BLaER1 treated with 17β-estradiol and CSF1 and Interleukin-3, amounts not matched to agents 10 nM and 100 nM (cell line): Measurements from ENCODE around the gene COG6.

ENCODE experiments used
- H3K27ac ChIP-seq, 11 experiments: shearing (Covaris generic); formaldehyde crosslinking; 2 replicates each; pipeline ENCODE4 v1.8.1; 2022
- H3K27me3 ChIP-seq, 11 experiments: shearing (Covaris generic); formaldehyde crosslinking; 2 replicates each; pipeline ENCODE4 v1.8.1; 2022
- H3K36me3 ChIP-seq, 11 experiments: shearing (Covaris generic); formaldehyde crosslinking; 2 replicates each; pipeline ENCODE4 v1.8.1; 2022
- H3K4me1 ChIP-seq, 10 experiments: shearing (Covaris generic); formaldehyde crosslinking; 2 replicates each; pipeline ENCODE4 v1.8.1; 2022
- H3K4me2 ChIP-seq, 11 experiments: shearing (Covaris generic); formaldehyde crosslinking; 2 replicates each; pipeline ENCODE4 v1.8.1; 2022
- H3K4me3 ChIP-seq, 10 experiments: shearing (Covaris generic); formaldehyde crosslinking; 2 replicates each; pipeline ENCODE4 v1.8.1; 2022
- H3K9ac ChIP-seq, 11 experiments: shearing (Covaris generic); formaldehyde crosslinking; 2 replicates each; pipeline ENCODE4 v1.8.1; 2022
- H3K9me3 ChIP-seq, 11 experiments: shearing (Covaris generic); formaldehyde crosslinking; replicated peaks in 1 of 11; 2 replicates each; pipeline ENCODE4 v1.8.1; 2022
- H4K20me1 ChIP-seq, 11 experiments: shearing (Covaris generic); formaldehyde crosslinking; 2 replicates each; pipeline ENCODE4 v1.8.1; 2022
- Cebpa-rat ChIP-seq, 11 experiments: shearing (Covaris generic); IDR thresholded peaks; 2 replicates each; pipeline ENCODE4 v1.8.1; 2022

The COG6 gene

DNA sequence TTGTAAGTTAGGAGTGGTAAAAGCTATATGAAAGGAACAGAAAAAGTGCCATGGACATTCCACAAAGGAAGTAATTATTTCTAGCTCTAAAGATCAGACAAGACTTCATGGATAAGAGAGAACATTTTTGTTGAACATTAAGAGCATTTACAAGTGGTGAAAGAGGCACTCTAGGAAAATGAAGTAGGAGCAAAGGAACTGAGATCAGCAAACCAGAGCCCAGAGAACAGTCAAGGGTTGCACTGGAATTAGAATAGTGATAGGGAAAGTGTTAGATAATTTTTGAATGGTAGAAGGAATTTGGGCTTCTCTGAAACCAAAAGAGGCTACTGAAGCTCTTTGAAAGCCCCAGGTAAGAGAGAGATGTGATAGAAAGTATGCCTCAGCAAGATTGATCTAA, 94.1 kb downstream of the COG6 start:
- no peaks in the 10 kb centered on the region for H4K20me1 ChIP-seq
- peaks cover 0 to 8% (median 0%) of the 10 kb centered on the region in 11 experiments; a peak in 2 of 22 replicates for H3K36me3 ChIP-seq
- no peak overlapping the region for H3K4me2 ChIP-seq
- peaks cover 0 to 22% (median 0%) of the 10 kb centered on the region in 10 experiments; a peak in 5 of 20 replicates for H3K4me1 ChIP-seq
- no peak overlapping the region for H3K27ac ChIP-seq
- TF ChIP-seq Cebpa-rat (IDR thresholded peaks at IDR 0.05), result no peak
- no peaks in the 10 kb centered on the region; a peak in 1 of 22 replicates for H3K9me3 ChIP-seq
- no peak overlapping the region for H3K9ac ChIP-seq
- H3K4me3 ChIP-seq, result no peak overlapping the region
- no peaks in the 10 kb centered on the region for H3K27me3 ChIP-seq

- Histone ChIP-seq H3K27me3 (no peaks in the 10 kb centered on the region), H3K27ac (no peak overlapping the region)
- no peak for TF ChIP-seq Cebpa-rat (IDR thresholded peaks at IDR 0.05)
These were observed 96.3 kb downstream of the COG6 start for GRCh38 chr13:39751805-39752204.

DNA sequence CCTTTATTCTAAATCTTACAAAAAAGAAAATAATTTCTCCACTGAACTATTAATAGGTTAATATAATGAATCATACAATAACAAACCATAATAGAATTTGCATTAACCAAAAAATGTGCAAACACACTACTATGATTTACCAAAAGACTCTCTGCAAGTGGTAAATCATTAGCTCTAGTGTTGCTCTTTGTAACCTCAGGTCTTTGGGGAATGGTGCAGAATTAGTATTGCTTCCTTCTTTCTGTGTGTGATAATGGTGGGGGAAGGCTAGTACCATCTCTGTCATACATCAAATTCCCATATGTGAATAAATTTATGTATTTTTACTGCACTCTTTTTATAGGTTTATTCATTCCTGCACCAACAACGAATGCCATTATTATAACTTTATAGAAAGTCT, 105.1 kb downstream of the COG6 start:
- H3K4me1 ChIP-seq, result no peaks in the 10 kb centered on the region
- no peaks in the 10 kb centered on the region; a peak in 1 of 22 replicates for H3K9me3 ChIP-seq
- H4K20me1 ChIP-seq, result no peaks in the 10 kb centered on the region
- H3K36me3 ChIP-seq, result no peaks in the 10 kb centered on the region
- no peak overlapping the region; a peak in 1 of 22 replicates for H3K4me2 ChIP-seq
- no peak for TF ChIP-seq Cebpa-rat (IDR thresholded peaks at IDR 0.05)
- H3K4me3 ChIP-seq, result no peak overlapping the region
- no peak overlapping the region for H3K9ac ChIP-seq
- H3K27ac ChIP-seq, result no peak overlapping the region
- H3K27me3 ChIP-seq, result no peaks in the 10 kb centered on the region

More at GRCh38 chr13:39751805-39752204, 96.3 kb downstream of the COG6 start:
- Histone ChIP-seq H3K4me1 (peaks cover 0 to 22% (median 0%) of the 10 kb centered on the region in 10 experiments; a peak in 5 of 20 replicates), H3K4me2 (no peak overlapping the region), H3K4me3 (no peak overlapping the region), H4K20me1 (no peaks in the 10 kb centered on the region), H3K9me3 (no peaks in the 10 kb centered on the region), H3K9ac (no peak overlapping the region), H3K36me3 (peaks cover 0 to 8% (median 0%) of the 10 kb centered on the region in 11 experiments; a peak in 2 of 22 replicates)

DNA sequence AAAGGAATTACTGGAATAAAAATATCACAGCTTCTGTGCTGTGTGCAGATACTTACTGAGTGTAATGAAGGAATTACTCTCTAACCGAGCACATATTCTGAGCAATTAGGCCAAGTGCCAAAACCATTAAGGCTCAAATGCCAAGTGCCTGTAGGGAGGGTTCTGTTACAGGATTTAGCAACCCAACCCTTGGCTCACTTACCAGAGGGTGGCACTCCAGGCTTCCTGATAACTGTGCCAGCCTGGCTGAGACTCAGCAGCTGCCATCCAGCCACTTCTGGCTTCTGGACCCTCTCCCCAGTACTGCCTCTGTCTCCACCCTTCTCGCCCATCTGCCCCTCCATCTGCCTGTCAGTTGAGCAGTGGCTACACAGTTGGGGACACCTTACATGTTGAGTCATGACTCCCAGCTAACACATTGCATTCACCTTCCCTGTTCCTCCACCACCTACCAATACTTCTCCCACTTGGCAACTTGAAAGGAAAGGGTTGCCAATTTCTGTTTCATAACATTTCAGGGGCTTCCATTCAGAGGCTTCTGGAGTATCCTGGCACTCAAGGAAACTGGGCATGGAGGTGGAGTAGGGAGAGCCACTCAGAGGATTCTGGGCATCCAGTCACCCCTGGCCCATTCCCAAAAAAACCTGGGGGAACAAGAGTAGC, 110.5 kb downstream of the COG6 start:
- Histone ChIP-seq H3K9me3 (no peaks in the 10 kb centered on the region), H4K20me1 (no peaks in the 10 kb centered on the region), H3K4me1 (peaks cover 5 to 10% (median 7%) of the 10 kb centered on the region in 10 experiments; a peak in 18 of 20 replicates), H3K27ac (no peak overlapping the region), H3K9ac (no peak overlapping the region), H3K4me3 (no peak overlapping the region), H3K4me2 (no peak overlapping the region), H3K36me3 (no peaks in the 10 kb centered on the region), H3K27me3 (no peaks in the 10 kb centered on the region)
- no peak for TF ChIP-seq Cebpa-rat (IDR thresholded peaks at IDR 0.05)

DNA sequence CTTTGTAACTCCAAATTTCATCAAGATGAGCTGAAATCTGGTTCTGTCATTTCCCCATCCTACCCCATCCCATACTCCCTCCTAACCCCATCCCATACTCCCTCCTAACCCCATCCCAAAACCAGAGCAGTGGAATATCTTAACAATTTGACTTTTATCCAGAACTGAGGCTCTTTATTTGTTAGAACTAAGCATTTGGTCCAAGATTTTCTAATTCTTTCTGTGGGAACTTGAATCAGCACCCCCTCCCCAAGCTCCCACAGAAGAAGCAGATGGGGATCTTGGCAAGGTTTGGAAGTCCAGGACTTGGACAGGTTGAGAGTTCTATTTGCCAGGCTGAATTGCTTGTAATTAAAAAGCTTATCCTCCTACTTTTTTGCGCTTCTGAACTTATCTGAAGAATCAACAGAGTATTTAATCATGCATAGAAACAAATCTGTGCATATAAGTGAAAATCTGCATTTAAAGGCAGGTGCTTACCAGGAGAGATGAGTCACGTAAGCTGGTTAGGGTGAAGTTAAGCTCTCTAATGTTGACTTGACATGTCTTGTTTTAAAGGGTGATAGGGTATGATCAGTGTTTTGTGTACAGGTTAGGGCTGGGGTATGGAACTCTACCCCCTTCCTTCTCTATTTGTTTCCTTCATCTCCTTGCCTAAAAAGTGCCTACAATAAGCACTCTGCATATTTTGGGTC, 111.1 kb downstream of the COG6 start:
- Histone ChIP-seq H3K27me3 (no peaks in the 10 kb centered on the region), H3K4me1 (peaks cover 5 to 10% (median 7%) of the 10 kb centered on the region in 10 experiments; a peak in 18 of 20 replicates), H3K4me2 (no peak overlapping the region), H3K36me3 (no peaks in the 10 kb centered on the region), H4K20me1 (no peaks in the 10 kb centered on the region), H3K27ac (no peak overlapping the region), H3K9me3 (no peaks in the 10 kb centered on the region), H3K4me3 (no peak overlapping the region), H3K9ac (no peak overlapping the region)
- TF ChIP-seq Cebpa-rat (IDR thresholded peaks at IDR 0.05), result no peak

DNA sequence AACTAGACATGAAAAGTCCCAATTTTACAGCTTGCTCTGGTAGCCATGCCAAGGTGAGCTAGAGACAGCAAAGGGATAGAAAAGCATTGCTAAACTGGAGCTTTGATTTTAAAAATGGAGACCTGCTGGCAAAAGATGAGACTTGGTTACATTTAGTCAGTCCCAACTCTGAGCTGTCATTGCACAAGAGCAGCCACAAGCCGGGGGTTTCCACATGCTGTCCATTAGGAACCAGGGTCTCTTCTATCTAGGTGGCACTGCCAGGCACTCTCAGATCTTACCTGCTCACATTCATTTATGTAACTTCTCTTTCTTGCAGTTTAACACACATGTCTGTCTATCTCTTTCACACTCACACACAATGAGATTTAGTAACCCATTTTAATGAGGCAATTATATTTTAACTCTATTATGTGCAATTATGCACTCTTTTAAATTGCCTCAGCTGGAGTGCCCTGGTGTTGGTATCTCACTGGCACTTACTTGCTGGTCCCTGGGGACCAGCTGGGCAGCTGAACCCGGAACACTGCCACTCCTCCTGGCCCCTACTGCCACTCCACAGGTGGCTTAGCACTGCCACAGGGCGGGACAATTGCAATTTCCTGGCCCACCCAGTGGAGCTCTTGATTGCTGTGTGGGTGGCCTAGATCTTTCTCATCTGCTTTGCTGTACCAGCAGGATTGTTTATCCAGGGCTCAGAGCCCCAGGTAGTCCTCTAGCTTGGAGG, 112.5 kb downstream of the COG6 start:
- peak overlapping the region in 10 of 11 experiments; percentile 6 to 64 (median 55); a peak in 17 of 22 replicates for H3K4me2 ChIP-seq
- no peak overlapping the region for H3K9ac ChIP-seq
- no peak; a peak in 1 of 22 replicates for TF ChIP-seq Cebpa-rat (IDR thresholded peaks at IDR 0.05)
- H3K4me3 ChIP-seq, result no peak overlapping the region
- H4K20me1 ChIP-seq, result no peaks in the 10 kb centered on the region
- no peaks in the 10 kb centered on the region for H3K36me3 ChIP-seq
- no peaks in the 10 kb centered on the region for H3K9me3 ChIP-seq
- no peak overlapping the region for H3K27ac ChIP-seq
- H3K4me1 ChIP-seq, result peaks cover 5 to 10% (median 7%) of the 10 kb centered on the region in 10 experiments; a peak in 18 of 20 replicates
- H3K27me3 ChIP-seq, result no peaks in the 10 kb centered on the region

DNA sequence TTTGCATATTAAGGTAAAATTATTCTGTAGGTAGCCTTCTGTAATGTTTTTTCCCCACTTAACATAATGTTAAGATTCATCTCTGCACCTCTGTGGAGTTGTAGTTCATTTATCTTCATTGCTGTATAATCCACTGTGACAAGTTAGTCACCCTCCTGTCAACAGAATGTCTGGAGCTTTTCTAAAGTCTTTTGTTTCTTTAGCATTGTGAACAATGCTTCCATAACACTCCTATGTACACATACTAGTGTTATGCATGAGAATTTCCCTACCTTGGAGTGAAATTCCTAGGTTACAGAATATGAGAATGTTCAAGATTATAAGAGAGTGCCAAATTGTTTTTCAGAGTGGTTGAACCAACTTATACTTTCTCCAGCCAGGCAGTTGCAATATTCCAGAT, 113.5 kb downstream of the COG6 start:
- Histone ChIP-seq H3K27ac (no peak overlapping the region), H3K4me3 (no peak overlapping the region), H3K9ac (no peak overlapping the region), H3K9me3 (no peaks in the 10 kb centered on the region), H3K36me3 (no peaks in the 10 kb centered on the region), H4K20me1 (no peaks in the 10 kb centered on the region), H3K4me2 (no peak overlapping the region), H3K27me3 (no peaks in the 10 kb centered on the region), H3K4me1 (peaks cover 5 to 10% (median 7%) of the 10 kb centered on the region in 10 experiments; a peak in 18 of 20 replicates)
- TF ChIP-seq Cebpa-rat (IDR thresholded peaks at IDR 0.05), result no peak

GRCh38 chr13:39770221-39771090, 115.0 kb downstream of the COG6 start:
- no peak for TF ChIP-seq Cebpa-rat (IDR thresholded peaks at IDR 0.05)
- Histone ChIP-seq H3K4me1 (peaks cover 5 to 10% (median 7%) of the 10 kb centered on the region in 10 experiments; a peak in 18 of 20 replicates), H3K9me3 (no peaks in the 10 kb centered on the region)

More at GRCh38 chr13:39770221-39771090, 115.0 kb downstream of the COG6 start:
- no peak overlapping the region for H3K27ac ChIP-seq
- no peak overlapping the region for H3K4me2 ChIP-seq
- no peaks in the 10 kb centered on the region for H4K20me1 ChIP-seq
- no peaks in the 10 kb centered on the region for H3K36me3 ChIP-seq
- no peaks in the 10 kb centered on the region for H3K27me3 ChIP-seq
- H3K9ac ChIP-seq, result no peak overlapping the region
- no peak overlapping the region for H3K4me3 ChIP-seq
